Parietal lobe (tissue), 2 donors: ENCODE results near the gene BRWD1. TPM values are rescaled to one million over a fixed set of nuclear protein-coding genes. Genes with fewer than 3 reads are reported as not detected.

ENCODE experiments used
- small RNA-seq: library from RNA; depleted of rRNA; stranded (forward); fragments of <200 nt; gene quantifications from one replicate; pipeline ENCODE3, GENCODE V24; 2014; ENCODE audit warnings: low replicate concordance
- total RNA-seq: library from RNA; depleted of rRNA; stranded (reverse); fragments of >200 nt; gene quantifications from one replicate; pipeline ENCODE4 v1.2.3, GENCODE V29; 2014

BRWD1 gene
- 336 TPM for total RNA-seq

DNA sequence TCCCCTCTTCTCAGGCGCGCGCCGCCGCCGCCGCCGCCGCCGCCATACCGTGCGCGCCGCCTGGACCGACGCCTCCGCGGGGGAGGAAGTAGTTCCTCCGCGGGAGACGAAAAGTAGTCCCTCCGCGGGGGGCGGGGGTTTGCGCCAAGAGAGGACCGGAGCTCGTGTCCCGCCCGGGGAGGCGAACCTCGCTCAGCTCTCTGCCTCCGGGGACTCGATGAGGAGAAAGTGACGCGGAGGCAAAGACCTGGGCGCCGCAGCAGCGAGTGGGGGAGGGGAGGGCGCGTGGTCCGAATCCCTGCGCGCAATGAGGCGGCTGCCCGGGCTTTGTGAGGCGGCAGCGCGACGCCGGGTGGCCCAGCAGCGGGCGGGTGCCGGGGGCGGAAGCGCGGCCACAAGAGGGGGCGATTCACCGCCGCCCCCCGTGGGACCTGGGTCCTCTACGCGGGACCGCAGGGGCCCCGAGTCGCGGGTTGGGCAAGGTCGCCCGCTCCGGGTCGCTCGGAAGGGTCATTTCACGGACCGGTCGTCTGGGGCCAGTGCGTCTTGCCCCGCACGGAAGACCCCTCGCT lies at the start of gene BRWD1:
Gene BRWD1, minus strand, starts transcription at position 62 of the 572 bp plus-strand sequence. CDS start 141 bp downstream, outside the sequence.

DNA sequence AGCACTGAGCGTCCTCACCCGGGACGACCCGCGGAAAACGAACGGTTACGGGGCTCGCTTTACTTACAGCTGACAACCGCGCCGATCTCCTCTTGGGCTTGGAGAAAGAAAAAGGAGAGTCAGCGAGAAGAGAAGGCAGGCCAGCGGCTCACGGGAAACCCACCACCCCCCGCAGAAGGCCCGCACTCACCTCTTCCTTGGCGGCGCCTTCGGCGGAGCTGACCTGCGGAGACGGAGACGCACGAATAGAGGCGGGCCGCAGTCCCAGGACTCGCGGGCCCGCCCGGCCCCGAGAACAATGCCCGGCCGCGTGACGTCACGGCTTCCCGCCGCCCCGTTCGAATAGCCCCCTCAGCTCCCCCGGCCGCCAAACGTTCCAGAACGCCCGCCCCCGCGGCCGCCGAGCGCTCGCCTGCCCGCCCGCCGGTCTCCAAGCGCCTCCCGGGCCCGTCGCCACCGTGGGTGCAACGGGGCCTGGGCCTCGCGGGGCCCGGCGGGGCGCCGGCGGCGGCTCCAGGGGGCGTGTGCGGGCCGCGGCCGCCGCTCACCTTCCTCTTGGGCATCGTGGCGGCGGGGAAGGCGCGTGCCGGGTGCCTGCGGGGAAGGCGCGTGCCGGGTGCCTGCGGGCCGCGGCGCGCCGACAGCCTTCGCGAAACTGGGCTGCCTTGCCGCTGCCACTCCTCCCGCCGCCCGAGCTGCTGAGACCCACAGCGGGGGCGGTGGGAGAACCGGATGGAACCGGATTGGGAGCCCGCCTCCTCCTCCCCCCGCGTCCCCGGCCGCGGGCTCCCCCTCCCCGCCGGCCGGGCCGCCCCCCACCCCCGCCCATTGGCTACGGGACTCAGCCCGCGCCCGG lies 35.2 kb upstream of the BRWD1 start, which contains the start of gene HMGN1:
Gene HMGN1, minus strand, starts transcription at position 734 of the 856 bp plus-strand sequence. Its CDS starts 171 bp downstream, at position 563.

DNA sequence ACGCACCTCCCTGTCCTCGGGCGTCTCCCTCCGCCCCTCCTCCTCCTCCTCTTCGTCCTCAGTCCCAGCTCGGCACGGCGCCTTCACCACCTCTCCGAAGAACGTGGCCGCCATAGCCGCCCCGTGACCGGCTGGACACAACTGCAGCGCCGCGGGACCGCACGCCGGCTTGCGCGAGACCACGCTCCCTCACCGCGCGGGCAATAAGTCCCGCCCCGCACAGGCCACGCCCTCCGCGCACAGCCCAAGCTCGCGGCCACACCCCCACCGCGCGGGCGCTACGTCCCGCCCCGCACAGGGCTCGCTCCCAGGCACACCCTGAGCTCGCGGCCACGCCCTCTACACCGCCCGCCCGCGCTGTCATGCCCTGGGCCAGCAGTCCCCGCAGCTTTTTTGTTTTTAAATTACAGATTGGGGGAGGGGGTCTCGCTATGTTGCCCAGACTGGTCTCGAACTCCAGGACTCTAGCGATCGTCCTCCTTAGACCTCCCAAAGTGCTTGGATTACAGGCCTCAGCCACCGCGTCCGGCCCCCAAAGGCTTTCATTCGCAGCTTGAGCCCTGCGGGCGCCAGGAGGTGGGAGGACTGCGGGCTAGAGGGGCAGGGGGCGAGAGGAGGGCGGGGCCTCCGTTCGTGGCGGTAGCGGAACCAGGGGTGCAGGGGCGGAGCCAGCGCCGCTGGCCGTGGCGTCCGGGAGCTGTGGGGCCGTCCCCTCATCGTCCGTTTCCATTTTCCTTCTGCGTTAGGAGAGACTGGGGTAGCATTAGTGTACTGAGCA lies 130.0 kb downstream of the BRWD1 start, which contains the start of gene PSMG1:
Gene PSMG1, minus strand, starts transcription at position 180 of the 778 bp plus-strand sequence. Its CDS starts 66 bp downstream, at position 114.

Small RNAs within 50 kb of the gene (small RNA-seq; reads per million reads assigned to genes)
- not detected for gene RF00019

Other genes with a start within 250 kb of the BRWD1 start
- gene PSMG1, start 130.2 kb downstream of the BRWD1 start, total RNA-seq, result 16.9 TPM
- gene HMGN1, start 35.5 kb upstream of the BRWD1 start, total RNA-seq, result 190 TPM
- gene LCA5L, start 132.1 kb upstream of the BRWD1 start, total RNA-seq, result not detected
- gene SH3BGR, start 138.3 kb upstream of the BRWD1 start, total RNA-seq, result 2.8 TPM